DMS 273 (cell line): Measurements from ENCODE around the gene NCAPG2.

Experiments
- DNase-seq: peaks from one replicate; lab custom pipeline; 2025; ENCODE audit not compliant: unreplicated experiment; lab: John Stamatoyannopoulos, UW

The NCAPG2 gene

DNA sequence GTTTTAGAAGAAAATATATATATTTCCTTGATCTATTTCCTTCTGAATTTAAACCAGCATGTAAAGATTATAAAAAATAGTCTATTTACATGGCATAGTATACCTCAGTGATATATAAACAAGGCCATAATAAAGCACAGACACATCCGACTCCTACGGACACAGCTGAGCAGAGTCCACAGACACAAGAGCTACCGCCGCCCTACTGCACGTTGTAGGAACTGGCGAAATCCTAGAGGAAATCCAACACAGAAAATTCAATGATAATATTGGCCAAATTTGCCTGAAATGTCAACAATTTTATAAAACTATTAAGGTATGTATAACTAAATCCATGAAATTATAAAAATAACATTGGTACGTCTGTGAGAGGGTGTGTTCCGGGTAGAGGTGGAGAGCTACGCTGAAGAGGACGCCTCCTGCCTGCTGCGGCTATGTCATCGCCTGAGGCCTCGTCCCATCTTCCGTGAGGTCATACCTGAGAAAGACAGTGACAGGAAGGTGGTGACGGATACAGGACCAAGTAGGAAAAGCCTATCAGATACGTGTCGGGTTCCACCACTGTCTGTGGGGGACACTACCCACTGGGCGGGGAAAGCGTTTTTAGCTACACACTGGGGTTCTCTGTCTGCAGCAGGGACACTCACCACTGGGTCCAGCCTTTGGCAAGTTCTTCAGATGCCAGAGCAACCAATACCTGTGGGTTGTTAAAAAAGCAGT, 29.3 kb upstream of the NCAPG2 start:
- DNase-seq = no peak

- no peak for DNase-seq
Measured at GRCh38 chr7:158733220-158733519, 28.6 kb upstream of the NCAPG2 start.

DNA sequence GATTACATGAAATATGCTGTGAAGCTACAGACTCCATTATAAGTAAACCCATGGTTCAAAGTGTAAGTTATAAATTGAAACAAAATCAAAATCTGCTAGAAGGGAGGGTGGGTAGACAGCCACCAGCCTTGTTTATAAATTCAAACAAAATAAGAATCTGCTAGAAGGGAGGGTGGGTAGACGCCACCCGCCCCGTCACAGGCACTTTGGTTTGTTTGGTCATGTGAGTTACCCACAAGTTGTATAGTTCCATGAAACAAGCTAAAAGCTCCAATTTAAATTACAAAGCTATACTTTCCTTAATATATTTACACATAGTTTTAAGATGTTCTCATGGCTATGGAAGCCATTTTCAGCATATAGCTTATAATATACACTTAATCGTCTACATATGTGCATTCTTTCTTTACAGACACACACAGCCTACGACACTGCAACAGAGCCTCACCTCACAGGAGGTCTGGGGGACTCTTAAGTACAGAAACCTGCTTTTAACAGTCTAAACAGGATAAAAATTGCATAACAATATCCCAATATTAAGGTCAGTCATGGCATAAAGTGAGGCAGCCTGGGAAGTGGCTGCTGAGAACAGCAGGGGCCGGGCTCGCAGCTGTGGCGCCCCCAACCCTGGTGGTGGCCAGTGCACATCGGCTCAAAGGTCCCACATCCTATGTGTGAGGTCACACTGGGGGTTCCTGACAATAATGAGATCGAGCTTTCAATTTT, 28.1 kb upstream of the NCAPG2 start:
- no peak for DNase-seq

- DNase-seq = no peak
Measured at GRCh38 chr7:158731761-158732160, 27.2 kb upstream of the NCAPG2 start.

DNA sequence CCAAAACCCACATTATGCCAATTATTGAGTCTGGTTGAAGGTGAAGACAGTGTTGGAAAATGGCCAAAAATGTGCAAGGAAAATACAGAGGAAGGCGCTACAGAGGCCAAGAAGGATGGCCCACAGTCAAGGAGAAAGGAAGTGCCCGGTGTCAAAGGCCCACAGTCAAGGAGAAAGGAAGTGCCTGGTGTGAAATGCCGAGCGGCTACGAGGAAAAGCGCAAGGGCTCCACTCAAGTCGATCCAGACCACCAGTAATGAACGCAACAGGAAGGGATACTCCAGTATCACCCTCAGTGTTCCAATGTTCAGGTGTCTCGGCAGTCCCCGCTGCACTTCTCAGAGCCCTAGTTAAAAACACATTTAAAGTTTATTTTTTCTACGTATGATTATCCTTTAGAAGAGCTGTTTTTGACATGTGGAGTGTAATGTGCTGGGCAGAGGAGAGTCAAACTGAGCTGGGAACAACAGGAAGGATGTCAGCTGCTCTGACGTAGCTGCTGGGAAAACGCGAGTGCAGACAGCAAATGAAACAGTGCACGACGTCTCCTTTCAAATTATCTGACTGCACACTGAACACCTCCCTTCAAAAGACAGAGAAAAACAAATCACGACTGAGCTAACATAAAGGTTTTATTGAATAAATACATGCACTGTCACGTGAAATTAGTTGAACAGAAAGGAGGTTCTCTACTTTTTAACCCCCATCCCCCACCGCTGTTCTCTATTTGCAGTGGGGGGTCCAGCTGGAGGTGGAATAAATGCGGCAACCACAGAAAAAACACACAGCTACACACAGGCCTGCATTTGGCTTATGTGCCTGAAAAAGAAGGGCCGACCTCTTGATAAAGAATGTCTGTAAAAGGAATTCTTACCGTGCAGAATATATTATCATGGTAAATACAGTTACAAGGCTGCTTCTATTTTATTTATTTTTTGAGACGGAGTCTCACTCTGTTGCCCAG, 26.1 kb upstream of the NCAPG2 start:
- DNase-seq = no peak

GRCh38 chr7:158729646-158730382, 25.2 kb upstream of the NCAPG2 start:
- no peak for DNase-seq

DNA sequence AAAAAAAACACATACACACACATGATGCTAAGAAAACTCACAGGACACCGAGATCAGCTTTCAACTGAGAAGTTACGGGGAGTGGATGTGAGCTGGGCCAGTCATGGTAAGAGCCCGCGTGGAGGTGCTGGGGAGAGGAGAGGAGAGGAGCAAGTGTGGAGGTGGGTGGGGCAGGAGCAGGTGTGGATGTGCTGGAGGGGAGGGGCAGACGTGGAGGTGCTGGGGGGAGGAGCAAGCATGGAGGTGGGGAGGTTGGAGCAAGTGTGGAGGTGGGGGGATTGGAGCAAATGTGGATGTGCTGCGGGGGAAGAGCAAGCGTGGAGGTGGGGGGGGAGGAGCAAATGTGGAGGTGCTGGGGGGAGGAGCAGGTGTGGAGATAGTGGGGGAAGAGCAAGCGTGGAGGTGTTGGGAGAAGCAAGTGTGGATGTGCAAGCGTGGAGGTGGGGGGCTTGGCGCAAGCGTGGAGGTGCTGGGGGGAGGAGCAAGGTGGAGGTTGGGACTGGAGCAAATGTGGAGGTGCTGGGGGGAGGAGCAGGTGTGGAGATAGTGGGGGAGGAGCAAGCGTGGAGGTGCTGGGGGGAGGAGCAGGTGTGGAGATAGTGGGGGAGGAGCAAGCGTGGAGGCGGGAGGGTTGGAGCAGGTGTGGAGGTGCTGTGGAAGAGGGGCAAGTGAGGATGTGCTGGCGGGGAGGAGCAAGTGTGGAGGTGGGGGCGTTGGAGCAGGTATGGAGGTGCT, 24.5 kb upstream of the NCAPG2 start:
- no peak for DNase-seq

- DNase-seq = no peak
Measured at GRCh38 chr7:158727690-158728089, 23.1 kb upstream of the NCAPG2 start.

DNA sequence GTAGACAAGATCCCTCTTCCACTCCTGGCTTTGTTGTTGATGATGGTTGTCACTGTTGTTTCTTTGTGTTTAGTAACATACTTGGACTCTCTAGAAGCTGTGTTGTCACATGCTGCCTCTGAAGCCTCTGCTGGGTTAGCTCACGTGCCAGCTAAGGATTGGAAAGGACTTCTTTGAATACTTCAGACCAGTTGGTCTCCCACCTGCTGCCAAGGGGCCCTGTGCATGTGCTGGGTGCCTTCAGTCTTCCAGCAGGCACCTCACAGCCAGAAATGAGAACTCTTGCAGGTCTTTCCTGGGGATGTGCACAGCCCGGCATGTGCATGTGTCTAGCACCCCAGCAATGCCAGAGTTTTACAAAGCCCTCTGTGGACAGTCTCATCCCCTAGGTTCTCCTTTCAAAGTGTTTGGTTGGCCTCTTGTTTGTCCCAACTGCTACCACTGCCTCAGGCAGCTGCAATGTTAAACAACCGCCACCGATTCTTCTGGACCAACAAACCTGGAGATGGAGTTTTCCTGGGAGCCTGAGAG, 21.7 kb upstream of the NCAPG2 start:
- peak; percentile 56 for DNase-seq

- DNase-seq = no peak
Measured at GRCh38 chr7:158725506-158725800, 20.8 kb upstream of the NCAPG2 start.

DNA sequence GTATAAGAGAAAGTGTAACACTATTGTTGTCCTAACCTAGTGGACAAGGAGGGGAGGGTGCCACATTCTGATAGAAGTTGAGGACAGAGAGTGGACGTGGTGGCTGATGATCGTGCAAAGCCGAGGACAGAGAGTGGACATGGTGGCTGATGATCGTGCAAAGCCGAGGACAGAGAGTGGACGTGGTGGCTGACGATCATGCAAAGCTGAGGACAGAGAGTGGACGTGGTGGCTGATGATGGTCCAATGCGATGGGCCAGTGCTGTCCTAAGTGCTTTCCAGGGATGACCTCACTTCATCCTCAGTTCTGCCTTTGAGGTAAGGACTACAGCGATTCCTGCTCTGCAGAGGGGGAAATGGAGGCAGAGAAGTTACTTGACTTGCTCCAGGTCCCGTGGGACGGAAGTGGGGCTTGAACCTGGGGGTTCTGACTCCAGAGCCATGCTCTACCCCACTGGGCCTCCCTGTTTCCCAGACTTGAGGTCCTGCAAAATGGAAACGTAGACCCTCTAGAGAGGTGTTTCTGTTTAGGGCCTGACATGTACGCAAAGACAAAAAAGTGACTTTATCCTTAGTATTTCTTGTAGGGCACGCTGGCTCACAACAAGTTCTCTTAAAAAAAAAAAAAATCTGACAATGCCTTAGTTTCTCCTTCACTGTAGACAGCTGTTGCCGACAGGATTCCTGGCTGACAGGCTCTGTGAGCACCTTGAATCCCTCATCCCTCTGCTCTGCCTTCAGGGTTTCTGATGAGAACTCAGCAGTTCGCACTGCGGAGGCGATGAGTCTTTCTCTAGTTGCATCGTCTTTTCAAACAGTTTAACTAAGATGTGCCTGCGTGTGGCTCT, 20.3 kb upstream of the NCAPG2 start:
- no peak for DNase-seq

DNA sequence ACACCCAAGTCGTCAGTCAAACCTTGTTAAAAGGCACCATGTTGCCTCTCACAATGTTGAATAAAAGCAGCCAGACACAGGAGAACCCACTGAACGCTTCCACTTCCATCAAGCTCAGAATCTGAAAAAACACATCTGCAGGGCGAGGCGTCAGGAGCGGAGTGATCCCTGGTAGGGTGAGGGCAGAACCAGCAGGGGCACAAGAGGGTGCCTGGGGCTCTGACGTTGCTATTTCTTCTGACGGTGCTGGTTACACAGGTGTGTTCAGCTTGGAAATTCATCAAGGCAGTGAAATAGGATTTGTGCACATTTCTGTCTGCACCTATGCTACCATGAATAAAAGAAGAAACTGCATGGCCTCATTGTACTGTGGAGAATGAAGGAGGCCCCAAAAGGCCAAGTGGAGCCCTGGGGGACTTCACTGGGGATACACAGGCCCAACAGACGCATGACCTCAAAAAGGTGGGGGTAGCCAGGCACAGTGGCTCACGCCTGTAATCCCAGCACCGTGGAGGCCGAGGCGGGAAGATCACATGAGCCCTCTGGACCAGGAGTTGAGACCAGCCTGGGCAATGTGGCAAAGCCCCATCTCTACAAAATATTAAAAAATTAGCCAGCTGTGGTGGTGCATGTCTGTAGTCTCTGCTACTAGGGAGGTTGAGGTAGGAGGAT, 19.2 kb upstream of the NCAPG2 start:
- DNase-seq = no peak

- no peak for DNase-seq
Measured at GRCh38 chr7:158723266-158723665, 18.7 kb upstream of the NCAPG2 start.

GRCh38 chr7:158722574-158723237, 18.1 kb upstream of the NCAPG2 start:
- no peak for DNase-seq

DNA sequence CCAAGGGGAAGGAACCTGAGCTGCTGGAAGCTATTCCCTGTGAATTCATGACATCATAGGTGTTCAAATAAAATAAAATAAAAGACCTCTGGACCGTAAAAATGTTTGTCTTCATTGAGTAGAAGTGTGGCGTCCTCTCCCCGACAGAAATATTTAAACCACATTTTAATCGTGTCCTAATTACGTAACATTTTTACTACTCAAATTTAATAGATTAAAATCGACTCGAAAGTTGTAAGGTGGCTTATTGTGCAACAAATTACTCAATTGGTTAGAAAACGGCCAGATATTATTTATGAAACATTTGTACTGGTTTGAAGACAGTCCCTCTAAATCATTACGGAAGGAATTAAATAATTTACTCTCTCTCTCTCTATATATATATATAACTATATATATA, 15.5 kb upstream of the NCAPG2 start:
- DNase-seq = no peak

GRCh38 chr7:158716802-158717201, 12.2 kb upstream of the NCAPG2 start:
- peak; percentile 54 for DNase-seq

- no peak for DNase-seq
Measured at GRCh38 chr7:158710651-158711102, 6.1 kb upstream of the NCAPG2 start.

DNA sequence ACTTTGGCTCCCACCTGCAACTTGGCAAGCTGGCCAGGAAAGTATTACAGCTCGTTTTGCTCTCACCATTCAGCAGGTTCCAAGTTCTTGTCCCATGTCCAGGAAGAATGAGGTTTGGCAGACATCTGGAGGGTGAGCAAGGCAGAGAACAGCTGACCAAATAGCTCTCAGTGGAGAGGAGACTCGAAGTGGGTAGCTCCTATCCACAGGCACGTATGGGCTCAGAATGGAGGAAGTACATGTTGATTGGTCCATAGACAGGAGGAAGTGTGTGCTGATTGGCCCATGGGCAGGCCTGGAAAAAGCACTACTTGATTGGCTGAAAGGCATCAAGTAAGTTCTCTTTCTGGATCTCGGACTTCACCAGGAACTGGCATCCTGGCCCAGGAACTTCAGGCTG, 3.0 kb upstream of the NCAPG2 start:
- DNase-seq = peak; percentile 66
